Thoracic aorta (tissue), 2 donors: Measurements from ENCODE around the gene FN1. TPM values are rescaled to one million over a fixed set of nuclear protein-coding genes. Genes with fewer than 3 reads are reported as not detected.

ENCODE experiments used
- ATAC-seq: fragments of 150-250 bp; one replicate; pipeline ENCODE4 v1.8.0; 2017; ENCODE audit warnings: low read depth; ENCODE audit not compliant: insufficient number of reproducible peaks, low FRiP score
- DNase-seq: peaks from one replicate; pipeline ENCODE4 v3.0.0-alpha.2; 2020; ENCODE audit warnings: low spot score
- H3K27ac ChIP-seq, 2 donors: fragments of 200-600 bp; sonication (generic); 1 replicate in 1 of 2; 2 replicates in 1 of 2; pipeline ENCODE4 v1.5.1; 2016; ENCODE audit warnings: mild to moderate bottlenecking in 2 of 2, moderate library complexity in 2 of 2
- H3K27me3 ChIP-seq: fragments of 200-600 bp; sonication (generic); replicated peaks from 2 replicates; pipeline ENCODE4 v1.6.0; 2016; ENCODE audit warnings: mild to moderate bottlenecking; ENCODE audit not compliant: insufficient read depth
- H3K36me3 ChIP-seq: fragments of 200-600 bp; sonication (generic); one replicate; pipeline ENCODE4 v1.5.1; 2016
- H3K4me1 ChIP-seq, 2 donors: fragments of 200-600 bp; sonication (generic); 1 replicate in 1 of 2; 2 replicates in 1 of 2; pipeline versions ENCODE4 v1.5.1 to v1.6.0; 2016; ENCODE audit warnings: low read depth in 2 of 2, mild to moderate bottlenecking in 1 of 2; ENCODE audit not compliant: control insufficient read depth in 1 of 2
- H3K4me3 ChIP-seq: fragments of 200-600 bp; sonication (generic); 2 replicates; pipeline ENCODE4 v1.5.1; 2016; ENCODE audit warnings: mild to moderate bottlenecking
- H3K9me3 ChIP-seq: fragments of 200-600 bp; sonication (generic); 2 replicates; pipeline ENCODE4 v1.5.1; 2016
- total RNA-seq, 2 donors: library from RNA; depleted of rRNA; stranded (reverse); fragments of >200 nt; gene quantifications; one replicate each; pipeline versions ENCODE4 v1.1.0 to v1.2.3, GENCODE V29; 2016
- TF ChIP-seq, protein P1 (sequence below): fragments of 200-600 bp; sonication (generic); IDR thresholded peaks from one replicate; pipeline ENCODE4 v1.5.1; 2019; ENCODE audit warnings: antibody characterized with exemption

The FN1 gene
- total RNA-seq, 2 donors from 2014 or later = 6,415 to 8,882 TPM

DNA sequence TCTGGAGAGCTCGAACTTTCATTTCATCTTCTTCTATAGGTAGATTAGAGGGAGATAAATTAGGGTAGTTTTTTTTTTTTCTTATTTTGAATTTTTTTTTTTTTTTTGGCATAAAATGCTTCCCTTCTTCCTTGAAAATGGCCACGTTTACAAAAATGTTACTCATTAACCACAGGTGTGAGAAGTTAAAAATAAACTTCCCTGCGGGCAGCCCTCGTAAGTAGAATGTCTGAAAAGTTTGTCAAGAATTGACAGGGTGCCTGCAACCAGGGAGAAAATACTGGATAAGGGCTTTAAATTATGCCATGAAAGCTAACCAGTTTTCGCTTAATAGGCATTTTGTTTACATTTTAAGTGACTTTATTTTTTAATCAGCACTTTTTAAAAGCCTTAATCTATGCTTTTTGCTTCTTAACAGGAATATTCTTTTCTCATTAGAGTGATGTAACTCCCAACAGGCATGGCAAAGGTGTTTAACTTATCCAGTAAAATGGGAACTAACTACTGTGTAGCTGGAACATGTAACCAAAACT, 4.2 kb upstream of the FN1 start:
- H3K4me1 ChIP-seq = peaks cover 6 to 27% of the 10 kb centered on the region in 2 donors
- no peak for DNase-seq
- ATAC-seq = no peak
- no peaks in the 10 kb centered on the region for H3K9me3 ChIP-seq
- TF ChIP-seq, protein P1, sequence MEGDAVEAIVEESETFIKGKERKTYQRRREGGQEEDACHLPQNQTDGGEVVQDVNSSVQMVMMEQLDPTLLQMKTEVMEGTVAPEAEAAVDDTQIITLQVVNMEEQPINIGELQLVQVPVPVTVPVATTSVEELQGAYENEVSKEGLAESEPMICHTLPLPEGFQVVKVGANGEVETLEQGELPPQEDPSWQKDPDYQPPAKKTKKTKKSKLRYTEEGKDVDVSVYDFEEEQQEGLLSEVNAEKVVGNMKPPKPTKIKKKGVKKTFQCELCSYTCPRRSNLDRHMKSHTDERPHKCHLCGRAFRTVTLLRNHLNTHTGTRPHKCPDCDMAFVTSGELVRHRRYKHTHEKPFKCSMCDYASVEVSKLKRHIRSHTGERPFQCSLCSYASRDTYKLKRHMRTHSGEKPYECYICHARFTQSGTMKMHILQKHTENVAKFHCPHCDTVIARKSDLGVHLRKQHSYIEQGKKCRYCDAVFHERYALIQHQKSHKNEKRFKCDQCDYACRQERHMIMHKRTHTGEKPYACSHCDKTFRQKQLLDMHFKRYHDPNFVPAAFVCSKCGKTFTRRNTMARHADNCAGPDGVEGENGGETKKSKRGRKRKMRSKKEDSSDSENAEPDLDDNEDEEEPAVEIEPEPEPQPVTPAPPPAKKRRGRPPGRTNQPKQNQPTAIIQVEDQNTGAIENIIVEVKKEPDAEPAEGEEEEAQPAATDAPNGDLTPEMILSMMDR = no peak
- peak overlapping the region; percentile 99 to 100 for H3K27ac ChIP-seq
- no peak overlapping the region for H3K4me3 ChIP-seq
- no peaks in the 10 kb centered on the region for H3K27me3 ChIP-seq
- no peaks in the 10 kb centered on the region for H3K36me3 ChIP-seq

DNA sequence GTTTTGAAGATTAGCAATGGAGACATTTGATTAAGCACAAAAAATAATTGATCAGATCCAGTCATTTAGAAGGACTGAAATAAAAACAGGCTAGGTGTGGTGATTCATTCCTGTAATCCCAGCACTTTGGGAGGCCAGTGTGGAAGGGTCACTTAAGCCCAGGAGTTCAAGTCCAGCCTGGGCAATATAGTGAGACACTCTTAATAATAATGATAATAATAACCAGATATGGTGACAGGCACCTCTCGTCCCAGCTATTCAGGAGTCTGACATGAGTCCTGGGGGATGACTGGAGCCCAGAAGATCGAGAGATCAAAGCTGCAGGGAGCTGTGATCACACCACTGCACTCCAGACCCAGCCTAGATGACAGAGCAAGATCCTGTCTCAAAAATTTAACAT, 3.5 kb upstream of the FN1 start:
- Histone ChIP-seq H3K36me3 (no peaks in the 10 kb centered on the region), H3K9me3 (no peaks in the 10 kb centered on the region), H3K27me3 (no peaks in the 10 kb centered on the region), H3K4me3 (no peak overlapping the region), H3K4me1 (peaks cover 6 to 27% of the 10 kb centered on the region in 2 donors), H3K27ac (peak overlapping the region; percentile 99 to 100)
- ATAC-seq (no peak), DNase-seq (no peak)
- TF ChIP-seq, protein P1 = no peak

DNA sequence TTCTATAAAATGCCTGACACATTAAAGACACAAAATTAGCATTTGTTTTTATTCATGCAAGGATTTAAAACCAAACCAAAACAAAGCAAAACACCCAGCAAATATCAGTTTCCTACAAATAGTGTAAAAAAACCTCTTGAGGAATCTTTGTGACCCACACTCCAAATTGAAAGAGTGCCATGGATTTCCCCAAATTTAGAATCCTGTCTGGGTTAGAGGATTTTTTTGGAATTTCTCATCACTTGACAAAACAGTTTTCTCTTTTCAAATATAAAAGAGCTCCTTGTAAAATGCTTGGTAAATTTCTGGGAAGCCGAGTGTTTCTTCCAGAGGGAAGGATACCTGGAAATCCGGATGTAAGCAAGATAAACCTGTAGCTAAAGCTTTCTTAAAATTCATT, 1.7 kb upstream of the FN1 start:
- H3K27me3 ChIP-seq = no peaks in the 10 kb centered on the region
- H3K36me3 ChIP-seq = peaks cover 7% of the 10 kb centered on the region
- no peak for DNase-seq
- TF ChIP-seq, protein P1 = no peak
- H3K27ac ChIP-seq = peak overlapping the region; percentile 99 to 100
- H3K4me3 ChIP-seq = peak overlapping the region; percentile 79
- H3K4me1 ChIP-seq = peaks cover 11 to 35% of the 10 kb centered on the region in 2 donors
- no peaks in the 10 kb centered on the region for H3K9me3 ChIP-seq
- ATAC-seq = no peak

DNA sequence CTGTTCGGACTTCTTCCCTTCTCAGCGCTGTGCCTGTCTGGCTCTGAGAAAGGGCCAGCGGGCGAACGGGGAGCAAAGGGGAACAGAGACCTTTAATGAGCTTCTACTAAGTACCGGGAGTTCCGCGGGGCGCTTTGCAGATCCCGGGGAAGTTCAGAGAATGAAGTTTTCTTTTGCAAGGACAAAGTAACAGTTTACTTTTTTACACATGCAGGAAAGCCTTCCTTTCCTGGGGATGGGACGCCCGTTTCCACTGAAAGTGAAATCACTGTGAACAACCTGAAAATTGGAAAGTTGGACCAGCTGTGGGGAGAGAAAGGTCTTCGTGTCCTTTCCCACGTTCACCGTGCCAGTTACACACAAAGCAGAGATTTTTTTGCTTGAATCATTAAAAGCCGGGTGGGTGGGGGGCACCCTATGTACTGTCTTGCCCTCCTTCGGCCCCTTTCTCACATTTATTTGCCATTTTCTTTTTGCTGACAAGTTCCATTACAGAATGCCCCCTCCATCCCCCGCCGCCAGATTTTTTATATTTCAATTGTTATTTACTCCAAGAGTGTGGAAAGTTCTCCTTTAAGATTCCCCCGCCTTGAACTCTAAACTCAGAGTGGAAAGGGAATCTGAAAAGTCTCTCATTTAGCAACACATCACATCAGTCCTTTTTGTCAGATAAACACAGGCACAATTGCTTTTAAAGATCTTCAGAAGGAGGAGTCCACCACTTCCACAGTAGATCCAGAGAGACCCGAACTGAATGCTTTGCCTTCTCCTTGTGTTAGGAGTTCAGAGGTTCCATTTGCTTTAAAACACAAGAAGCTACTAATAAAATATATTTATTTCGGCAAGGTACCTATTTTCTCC, 1.1 kb upstream of the FN1 start:
- H3K27me3 ChIP-seq = no peaks in the 10 kb centered on the region
- DNase-seq = no peak
- no peaks in the 10 kb centered on the region for H3K9me3 ChIP-seq
- H3K4me3 ChIP-seq = peak overlapping the region; percentile 79
- peaks cover 11% of the 10 kb centered on the region for H3K36me3 ChIP-seq
- peaks cover 11 to 40% of the 10 kb centered on the region in 2 donors for H3K4me1 ChIP-seq
- TF ChIP-seq, protein P1 = no peak
- no peak for ATAC-seq
- peak overlapping the region; percentile 99 to 100 for H3K27ac ChIP-seq

DNA sequence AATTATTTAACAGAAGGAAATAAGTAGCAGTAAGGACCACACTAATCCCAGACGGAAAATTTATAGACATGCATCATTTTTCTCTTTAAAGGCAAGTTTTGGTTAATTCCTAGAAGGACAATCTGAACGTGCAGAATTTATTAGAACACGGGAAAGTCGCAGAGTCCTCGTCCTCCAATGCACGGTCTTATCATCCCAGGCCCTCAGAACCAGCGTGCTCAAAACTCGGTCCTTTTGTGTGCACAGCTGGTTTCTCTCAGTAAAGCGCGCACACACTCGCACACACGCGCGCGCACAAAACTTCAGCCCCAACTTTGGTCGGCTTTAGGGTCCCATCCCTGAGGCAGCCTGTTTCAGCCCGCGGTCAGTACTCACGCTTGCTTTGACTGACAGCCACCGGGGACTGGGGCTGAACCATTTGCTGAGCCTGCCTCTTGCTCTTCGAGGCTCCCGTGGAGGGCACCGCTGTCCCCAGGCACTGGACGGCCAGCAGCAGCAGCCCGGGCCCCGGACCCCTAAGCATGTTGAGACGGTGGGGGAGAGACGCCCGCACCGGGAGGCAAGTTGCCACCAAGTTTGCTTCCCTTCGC, 493 bp downstream of the FN1 start:
- peak overlapping the region; percentile 79 for H3K4me3 ChIP-seq
- no peaks in the 10 kb centered on the region for H3K9me3 ChIP-seq
- no peak for DNase-seq
- TF ChIP-seq, protein P1 = no peak
- no peak for ATAC-seq
- H3K4me1 ChIP-seq = peaks cover 16 to 52% of the 10 kb centered on the region in 2 donors
- H3K27me3 ChIP-seq = no peaks in the 10 kb centered on the region
- H3K27ac ChIP-seq = peak overlapping the region; percentile 90 to 94
- H3K36me3 ChIP-seq = peaks cover 18% of the 10 kb centered on the region
